GM23248 (cell line): ENCODE measurements around the gene ASH1L. TPM values are rescaled to one million over a fixed set of nuclear protein-coding genes. Genes with fewer than 3 reads are reported as not detected.
"Not testable (repeated sequence)": the region's sequence is repeated elsewhere in the genome, so short reads cannot be mapped to it uniquely, and the experiment has no call there.

Experiments
- DNase-seq: peaks from one replicate; pipeline ENCODE4 v3.0.0-alpha.2; 2015
- H2AFZ ChIP-seq: fragments of 200-600 bp; sonication (generic); 2 replicates; pipeline ENCODE4 v1.6.1; 2016; ENCODE audit warnings: antibody characterized with exemption
- H3F3A ChIP-seq: fragments of 200-600 bp; sonication (generic); 2 replicates; pipeline ENCODE4 v1.6.1; 2016; ENCODE audit warnings: mild to moderate bottlenecking, antibody characterized with exemption, mixed run types; ENCODE audit not compliant: insufficient read depth
- H3K27ac ChIP-seq: fragments of 200-600 bp; sonication (generic); 2 replicates; pipeline ENCODE4 v1.5.1; 2016; ENCODE audit warnings: mild to moderate bottlenecking
- H3K27me3 ChIP-seq: fragments of 200-600 bp; sonication (generic); replicated peaks from 2 replicates; pipeline ENCODE4 v1.6.1; 2016; ENCODE audit warnings: mild to moderate bottlenecking; ENCODE audit not compliant: insufficient read depth
- H3K36me3 ChIP-seq: fragments of 200-600 bp; sonication (generic); 2 replicates; pipeline ENCODE4 v1.6.1; 2016; ENCODE audit warnings: low read depth, mild to moderate bottlenecking
- H3K4me1 ChIP-seq: fragments of 200-600 bp; sonication (generic); 2 replicates; pipeline ENCODE4 v1.6.1; 2016; ENCODE audit warnings: mild to moderate bottlenecking; ENCODE audit not compliant: insufficient read depth
- H3K4me2 ChIP-seq: fragments of 200-600 bp; sonication (generic); one replicate; pipeline ENCODE4 v1.6.1; 2016; ENCODE audit warnings: mild to moderate bottlenecking; ENCODE audit not compliant: unreplicated experiment
- H3K4me3 ChIP-seq: fragments of 200-600 bp; sonication (generic); 2 replicates; pipeline ENCODE4 v1.5.1; 2016; ENCODE audit warnings: mild to moderate bottlenecking
- H3K79me2 ChIP-seq: fragments of 200-600 bp; sonication (generic); 2 replicates; pipeline ENCODE4 v1.6.1; 2016; ENCODE audit warnings: mild to moderate bottlenecking; ENCODE audit not compliant: insufficient read depth
- H3K9ac ChIP-seq: fragments of 200-600 bp; sonication (generic); 2 replicates; pipeline ENCODE4 v1.6.1; 2016; ENCODE audit warnings: mild to moderate bottlenecking
- H3K9me2 ChIP-seq: fragments of 200-600 bp; sonication (generic); 2 replicates; pipeline ENCODE4 v1.6.1; 2016; ENCODE audit warnings: mixed run types, mild to moderate bottlenecking, moderate library complexity; ENCODE audit not compliant: insufficient read depth
- H3K9me3 ChIP-seq: fragments of 200-600 bp; sonication (generic); one replicate; pipeline ENCODE4 v1.6.1; 2017; ENCODE audit warnings: low read depth
- H4K20me1 ChIP-seq: fragments of 200-600 bp; sonication (generic); 2 replicates; pipeline ENCODE4 v1.6.0; 2016; ENCODE audit not compliant: insufficient read depth
- EZH2 ChIP-seq: fragments of 200-600 bp; sonication (generic); IDR thresholded peaks from 2 replicates; pipeline ENCODE4 v1.6.1; 2018; ENCODE audit warnings: antibody characterized with exemption, mild to moderate bottlenecking; ENCODE audit not compliant: insufficient read depth, poor library complexity, severe bottlenecking
- EZH2phosphoT487 ChIP-seq: fragments of 200-600 bp; sonication (generic); IDR thresholded peaks from 2 replicates; pipeline ENCODE4 v1.6.1; 2018; ENCODE audit warnings: antibody characterized with exemption, moderate library complexity, mild to moderate bottlenecking, low read depth; ENCODE audit not compliant: insufficient read depth
- WGBS, 2 experiments: methylation state at CpG; one replicate each; pipeline ENCODE4 v1.1.6; 2015 to 2017; ENCODE audit warnings: low lambda C conversion rate in 2 of 2, low coverage in 1 of 2; ENCODE audit errors: missing lambda C conversion rate in 2 of 2; 5-methylcytosine and 5-hydroxymethylcytosine counted together
- in situ Hi-C: fragments of 300-500 bp; cut with MboI; formaldehyde crosslinking; loops from 2 replicates; pipeline ENCODE4 v1.15.0; 2020
- polyA plus RNA-seq: library from polyadenylated mRNA; unstranded; fragments of >200 nt; fragmentation: Nextera tagmentation; extraction: Ambion mirVana; gene quantifications from 2 replicates; pipeline ENCODE4 v1.2.1, GENCODE V29; 2016
- total RNA-seq: library from RNA; depleted of rRNA; stranded (reverse); fragments of >200 nt; shearing (Covaris generic); gene quantifications from 2 replicates; pipeline ENCODE4 v1.2.3, GENCODE V29; 2014

The ASH1L gene
- total and polyA plus RNA-seq, 2 experiments from 2014 or later = 15.2 to 18.2 TPM

GRCh38 chr1:155420788-155421187 is 141.8 kb downstream of the ASH1L start:
- H3K9me2 ChIP-seq = no peaks in the 10 kb centered on the region
- no peak for DNase-seq
- no peaks in the 10 kb centered on the region for H3K27me3 ChIP-seq
- no peak overlapping the region for H3K4me2 ChIP-seq
- H3K79me2 ChIP-seq = peaks cover 47% of the 10 kb centered on the region
- no peaks in the 10 kb centered on the region for H3K36me3 ChIP-seq
- no peaks in the 10 kb centered on the region for H3K4me1 ChIP-seq
- H3F3A ChIP-seq = no peaks in the 10 kb centered on the region
- no peak overlapping the region for H2AFZ ChIP-seq
- TF ChIP-seq EZH2 (no peak), EZH2phosphoT487 (no peak)
- WGBS, 2 experiments = 97 to 100% methylated on average over 2 of the region's 2 CpGs
- H3K4me3 ChIP-seq = no peak overlapping the region
- H3K27ac ChIP-seq = no peak overlapping the region
- H4K20me1 ChIP-seq = peaks cover 5% of the 10 kb centered on the region; the same call in 1 of the 2 replicates
- in situ Hi-C loops = no loop called here
- no peaks in the 10 kb centered on the region for H3K9me3 ChIP-seq
- H3K9ac ChIP-seq = no peak overlapping the region

DNA sequence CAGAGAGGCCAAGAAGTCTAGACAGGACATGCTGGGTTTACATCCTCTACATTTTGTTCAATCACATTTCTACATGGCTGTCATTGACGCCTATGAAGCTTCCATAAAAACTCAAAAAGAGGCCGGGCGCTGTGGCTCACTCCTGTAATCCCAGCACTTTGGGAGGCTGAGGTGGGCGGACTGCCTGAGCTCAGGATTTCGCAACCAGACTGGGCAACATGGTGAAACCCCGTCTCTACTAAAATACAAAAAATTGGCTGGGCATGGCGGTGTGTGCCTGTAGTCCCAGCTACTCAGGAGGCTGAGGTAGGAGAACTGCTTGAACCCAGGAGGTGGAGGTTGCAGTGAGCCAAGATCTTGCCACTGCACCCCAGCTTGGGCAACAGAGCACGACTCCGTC is 150.8 kb downstream of the ASH1L start:
- H3K79me2 ChIP-seq = peaks cover 42% of the 10 kb centered on the region
- H3K27me3 ChIP-seq, H3K4me3 ChIP-seq, H3K9ac ChIP-seq, H3K9me2 ChIP-seq, H3K9me3 ChIP-seq, H3K4me2 ChIP-seq, in situ Hi-C loops, DNase-seq, H4K20me1 ChIP-seq, H3K4me1 ChIP-seq, H3K27ac ChIP-seq, H3F3A ChIP-seq, H2AFZ ChIP-seq: not testable (repeated sequence)
- 94 to 97% methylated on average over 9 of the region's 9 CpGs for WGBS, 2 experiments
- H3K36me3 ChIP-seq = peaks cover 11% of the 10 kb centered on the region; the same call in 1 of the 2 replicates

DNA sequence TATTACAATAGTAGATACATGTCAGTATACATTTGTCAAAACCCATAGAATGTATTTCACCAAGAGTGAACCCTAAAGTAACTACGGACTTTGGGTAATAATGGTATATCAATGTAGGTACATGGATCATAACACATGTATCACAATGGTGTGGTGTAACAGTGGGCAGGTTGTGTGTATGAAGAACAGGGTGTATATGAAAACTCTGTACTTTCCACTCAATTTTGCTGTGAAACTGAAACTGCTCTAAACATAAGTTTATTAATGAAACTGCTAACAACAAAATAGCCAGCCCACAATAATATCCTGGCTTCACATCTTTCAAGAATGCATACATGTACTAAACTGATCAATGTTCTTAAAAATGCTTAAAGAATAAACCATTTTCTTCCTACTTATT is 151.7 kb downstream of the ASH1L start:
- no peaks in the 10 kb centered on the region for H3K27me3 ChIP-seq
- no peak overlapping the region for H3K9ac ChIP-seq
- no peak overlapping the region for H3K27ac ChIP-seq
- no peak for DNase-seq
- H3F3A ChIP-seq = 0 out of 2 replicates have a peak, but pooled peaks cover 5% of the 10 kb centered on the region
- no peak overlapping the region for H3K4me2 ChIP-seq
- in situ Hi-C loops = no loop called here
- no peaks in the 10 kb centered on the region; the same call in 1 of the 2 replicates for H4K20me1 ChIP-seq
- H3K79me2 ChIP-seq = peaks cover 46% of the 10 kb centered on the region
- peaks cover 16% of the 10 kb centered on the region; the same call in 1 of the 2 replicates for H3K36me3 ChIP-seq
- H3K9me3 ChIP-seq = no peaks in the 10 kb centered on the region
- no peak overlapping the region for H2AFZ ChIP-seq
- TF ChIP-seq EZH2phosphoT487 = no peak
- no peaks in the 10 kb centered on the region for H3K4me1 ChIP-seq
- no peaks in the 10 kb centered on the region for H3K9me2 ChIP-seq
- WGBS, 2 experiments = 100% methylated on average over 1 of the region's 1 CpG
- H3K4me3 ChIP-seq = no peak overlapping the region

GRCh38 chr1:155396874-155397476 is 165.6 kb downstream of the ASH1L start:
- Histone ChIP-seq H3K4me2 (no peak overlapping the region), H4K20me1 (no peaks in the 10 kb centered on the region), H3K27me3 (no peaks in the 10 kb centered on the region), H2AFZ (no peak overlapping the region), H3K9me2 (no peaks in the 10 kb centered on the region), H3K9me3 (no peaks in the 10 kb centered on the region), H3K9ac (no peak overlapping the region), H3K36me3 (peaks cover 25% of the 10 kb centered on the region), H3K4me3 (no peak overlapping the region), H3K79me2 (peaks cover 24% of the 10 kb centered on the region), H3K27ac (no peak overlapping the region), H3K4me1 (no peaks in the 10 kb centered on the region), H3F3A (no peaks in the 10 kb centered on the region)
- in situ Hi-C loops = no loop called here
- TF ChIP-seq EZH2phosphoT487 (no peak), EZH2 (no peak)
- peak; percentile 6 for DNase-seq
- 72 to 77% methylated on average over 10 to 12 of the region's 12 CpGs for WGBS, 2 experiments

- 96 to 100% methylated on average over 5 of the region's 5 CpGs for WGBS, 2 experiments
Observed at GRCh38 chr1:155392898-155393411, 169.6 kb downstream of the ASH1L start.

More at GRCh38 chr1:155392898-155393411, 169.6 kb downstream of the ASH1L start:
- Histone ChIP-seq H3F3A (peaks cover 6% of the 10 kb centered on the region; the same call in 1 of the 2 replicates), H3K36me3 (peaks cover 25% of the 10 kb centered on the region), H3K79me2 (no peaks in the 10 kb centered on the region), H3K4me3 (no peak overlapping the region), H3K9me2 (no peaks in the 10 kb centered on the region), H4K20me1 (no peaks in the 10 kb centered on the region), H3K9ac (no peak overlapping the region), H3K9me3 (no peaks in the 10 kb centered on the region), H3K27me3 (no peaks in the 10 kb centered on the region), H3K4me2 (no peak overlapping the region), H2AFZ (no peak overlapping the region), H3K4me1 (no peaks in the 10 kb centered on the region), H3K27ac (no peak overlapping the region)
- in situ Hi-C loops = no loop called here
- TF ChIP-seq EZH2 (no peak), EZH2phosphoT487 (no peak)
- no peak for DNase-seq
